ENCODE measurements around the gene ICAM1. TPM values are rescaled to one million over a fixed set of nuclear protein-coding genes. Genes with fewer than 3 reads are reported as not detected.
A peak's percentile ranks its signal among the peaks of the same experiment; 100 is the strongest.

The ICAM1 gene
- total RNA-seq, 1 donor from 2014 or later = 8.3 TPM

- DNase-seq (ENCODE audit: low read depth in 2 of 2) = no peak
Observed at GRCh38 chr19:10321417-10321797, 50.5 kb downstream of the ICAM1 start.

GRCh38 chr19:10321874-10322835 is 51.2 kb downstream of the ICAM1 start:
- no peak for DNase-seq (ENCODE audit: low read depth in 2 of 2)

GRCh38 chr19:10325732-10326131 is 54.8 kb downstream of the ICAM1 start:
- DNase-seq (ENCODE audit: low read depth in 2 of 2) = no peak

- no peak for DNase-seq (ENCODE audit: low read depth in 2 of 2)
Observed at GRCh38 chr19:10327793-10328192, 56.9 kb downstream of the ICAM1 start.

- DNase-seq (ENCODE audit: low read depth in 2 of 2) = no peak
Observed at GRCh38 chr19:10328558-10329429, 57.9 kb downstream of the ICAM1 start.

- DNase-seq (ENCODE audit: low read depth in 2 of 2) = no peak
Observed at GRCh38 chr19:10329555-10329954, 58.6 kb downstream of the ICAM1 start.

- DNase-seq (ENCODE audit: low read depth in 2 of 2) = no peak
Observed at GRCh38 chr19:10332158-10332964, 61.4 kb downstream of the ICAM1 start.

- peak; percentile 99 for DNase-seq (ENCODE audit: low read depth in 2 of 2)
Observed at GRCh38 chr19:10332965-10333757, 62.2 kb downstream of the ICAM1 start, which contains the start of gene RAVER1. RAVER1 (minus strand) TSS chr19:10333529; CDS start chr19:10333507, 22 bp downstream.

- DNase-seq (ENCODE audit: low read depth in 2 of 2) = peak in 1 of 2 donors; percentile 38
Observed at GRCh38 chr19:10333758-10334587, 63.1 kb downstream of the ICAM1 start.

GRCh38 chr19:10334588-10335351 is 63.9 kb downstream of the ICAM1 start:
- peak; percentile 96 for DNase-seq (ENCODE audit: low read depth in 2 of 2)

- DNase-seq (ENCODE audit: low read depth in 2 of 2) = no peak
Observed at GRCh38 chr19:10335352-10335985, 64.5 kb downstream of the ICAM1 start.

Other genes starting within 250 kb of the ICAM1 start
- 12.9 and 20.4 TPM in 2 replicates for gene SHFL, start 184.8 kb upstream of the ICAM1 start, total RNA-seq
- 0.20 and 0.22 TPM in 2 replicates for gene ANGPTL6, start 168.4 kb upstream of the ICAM1 start, total RNA-seq
- gene PPAN, start 164.8 kb upstream of the ICAM1 start, total RNA-seq = 12.6 and 23.0 TPM in 2 replicates
- gene P2RY11, start 159.4 kb upstream of the ICAM1 start, total RNA-seq = 1.1 and 1.8 TPM in 2 replicates
- gene EIF3G, start 151.2 kb upstream of the ICAM1 start, total RNA-seq = 228 and 274 TPM in 2 replicates
- 14.9 and 15.3 TPM in 2 replicates for gene DNMT1, start 76.2 kb upstream of the ICAM1 start, total RNA-seq
- 0.20 and 0.44 TPM in 2 replicates for gene S1PR2, start 39.8 kb upstream of the ICAM1 start, total RNA-seq
- gene MRPL4, start 18.9 kb upstream of the ICAM1 start, total RNA-seq = 12.9 and 13.5 TPM in 2 replicates
- 0.22 TPM in 1 of 2 replicates, not detected in the other for gene ICAM4, start 15.8 kb downstream of the ICAM1 start, total RNA-seq
- under 0.01 TPM in 1 of 2 replicates, not detected in the other for gene ICAM5, start 18.8 kb downstream of the ICAM1 start, total RNA-seq
- gene ZGLP1, start 38.7 kb downstream of the ICAM1 start, total RNA-seq = 0.22 and 0.40 TPM in 2 replicates
- gene FDX2, start 44.9 kb downstream of the ICAM1 start, total RNA-seq = 6.8 and 13.9 TPM in 2 replicates
- 5.4 and 6.2 TPM in 2 replicates for gene RAVER1, start 62.4 kb downstream of the ICAM1 start, total RNA-seq
- gene ICAM3, start 68.5 kb downstream of the ICAM1 start, total RNA-seq = 7.8 and 8.7 TPM in 2 replicates
- gene TYK2, start 109.5 kb downstream of the ICAM1 start, total RNA-seq = 41.2 and 74.0 TPM in 2 replicates
- 198 and 235 TPM in 2 replicates for gene CDC37, start 132.4 kb downstream of the ICAM1 start, total RNA-seq
- 1.3 and 1.8 TPM in 2 replicates for gene PDE4A, start 149.4 kb downstream of the ICAM1 start, total RNA-seq
- gene KEAP1, start 232.2 kb downstream of the ICAM1 start, total RNA-seq = 61.9 and 87.7 TPM in 2 replicates
- gene S1PR5, start 246.3 kb downstream of the ICAM1 start, total RNA-seq = under 0.01 TPM in 2 replicates